Right cardiac atrium (tissue), 5 donors: ENCODE measurements around the gene PLOD3. TPM values are rescaled to one million over a fixed set of nuclear protein-coding genes. Genes with fewer than 3 reads are reported as not detected.

Experiments used
- ATAC-seq, 2 donors: fragments of 200-7000 bp; cut with Tn5 transposase; one replicate each; pipeline versions ENCODE4 v1.8.0 to v1.9.1; 2020; ENCODE audit warnings: moderate library complexity in 2 of 2, mild to moderate bottlenecking in 1 of 2
- DNase-seq, 3 donors: peaks; one replicate each; pipeline ENCODE4 v3.0.0-alpha.2; 2020
- H3K27ac ChIP-seq: one replicate; pipeline ENCODE4 v1.5.1; 2013; ENCODE audit warnings: mild to moderate bottlenecking, low read length, control low read depth, moderate library complexity
- H3K27me3 ChIP-seq: one replicate; pipeline ENCODE4 v1.6.1; 2013; ENCODE audit not compliant: control insufficient read depth, insufficient read depth
- H3K4me1 ChIP-seq: one replicate; pipeline ENCODE4 v1.6.1; 2013; ENCODE audit warnings: low read length; ENCODE audit not compliant: control insufficient read depth, insufficient read depth
- H3K4me3 ChIP-seq: one replicate; pipeline ENCODE4 v1.5.1; 2013; ENCODE audit warnings: low read length, control low read depth
- H3K9me3 ChIP-seq: one replicate; pipeline ENCODE4 v1.6.1; 2013; ENCODE audit warnings: low read length; ENCODE audit not compliant: control insufficient read depth
- WGBS: extraction: QIAGEN DNeasy Blood & Tissue Kit; methylation state at CpG from one replicate; pipeline ENCODE4 v1.1.7; 2013; 5-methylcytosine and 5-hydroxymethylcytosine counted together
- intact Hi-C, 4 donors: fragments of 100-400 bp; cut with DNase I; formaldehyde crosslinking; loops; one replicate each; pipeline versions ENCODE4 v1.11.0 to v1.14.0; 2022 to 2023
- polyA plus RNA-seq: library from polyadenylated mRNA; stranded (reverse); fragments of 200-250 nt; gene quantifications from one replicate; pipeline ENCODE4 v1.2.3, GENCODE V29; 2013
- total RNA-seq, 4 donors: library from RNA; stranded (reverse); fragmentation: NEBNext Ultra II Directional; extraction: Animal tissue kit (Norgen Biotek cat#: 25700); gene quantifications; one replicate each; pipeline ENCODE4 v1.2.1, GENCODE V29; 2021
- donor health status: healthy with polysubstance abuse.
- donor health status: DM: no; HTN: yes; CAD: no.
- donor health status: DM: no; HTN: no; CAD: no.
- donor health status: DM: no; HTN: yes; CAD: no; lungs with severe emphysema.
- donor health status: DM: yes; HTN: yes; CAD: no.

PLOD3 gene
- total and polyA plus RNA-seq, 5 donors = 31.2 to 52.8 (median 41.7) TPM

GRCh38 chr7:101198476-101198875 lies 18.9 kb downstream of the PLOD3 start:
- intact Hi-C loops = no loop called here
- WGBS = 61% methylated on average over 14 of the region's 14 CpGs
- Histone ChIP-seq H3K27me3 (no peaks in the 10 kb centered on the region), H3K4me3 (no peak overlapping the region), H3K4me1 (no peaks in the 10 kb centered on the region), H3K27ac (no peak overlapping the region), H3K9me3 (no peaks in the 10 kb centered on the region)
- ATAC-seq = no peak
- DNase-seq = no peak

- intact Hi-C loops = no loop called here
- WGBS = 67% methylated on average over 21 of the region's 21 CpGs
- DNase-seq = no peak
- Histone ChIP-seq H3K4me1 (no peaks in the 10 kb centered on the region), H3K4me3 (no peak overlapping the region), H3K9me3 (no peaks in the 10 kb centered on the region), H3K27ac (no peak overlapping the region), H3K27me3 (no peaks in the 10 kb centered on the region)
- ATAC-seq = no peak
These were observed 19.4 kb downstream of the PLOD3 start for GRCh38 chr7:101197991-101198390.

- DNase-seq (no peak), ATAC-seq (no peak)
- H3K4me3 ChIP-seq = no peak overlapping the region
- H3K27me3 ChIP-seq = no peaks in the 10 kb centered on the region
- intact Hi-C loops = no loop called here
- no peak overlapping the region for H3K27ac ChIP-seq
- H3K4me1 ChIP-seq = no peaks in the 10 kb centered on the region
- no peaks in the 10 kb centered on the region for H3K9me3 ChIP-seq
- 84% methylated on average over 17 of the region's 17 CpGs for WGBS
These were observed 21.5 kb downstream of the PLOD3 start for GRCh38 chr7:101195884-101196283.

- Histone ChIP-seq H3K4me3 (no peak overlapping the region), H3K9me3 (no peaks in the 10 kb centered on the region), H3K27me3 (no peaks in the 10 kb centered on the region), H3K4me1 (no peaks in the 10 kb centered on the region), H3K27ac (no peak overlapping the region)
- intact Hi-C loops = loop anchor here in 1 of 4 donors (5.0 kb wide), 1 partner anchor 42 kb away; no protein-coding TSS in a partner anchor
- ATAC-seq (no peak), DNase-seq (no peak)
- WGBS = 80% methylated on average over 8 of the region's 8 CpGs
These were observed 28.3 kb downstream of the PLOD3 start for GRCh38 chr7:101189109-101189508.

- H3K9me3 ChIP-seq = no peaks in the 10 kb centered on the region
- no peak overlapping the region for H3K4me3 ChIP-seq
- no peak for DNase-seq
- intact Hi-C loops = loop anchor here in 1 of 4 donors (5.0 kb wide), 1 partner anchor 40 kb away; no protein-coding TSS in a partner anchor
- H3K27me3 ChIP-seq = no peaks in the 10 kb centered on the region
- H3K4me1 ChIP-seq = no peaks in the 10 kb centered on the region
- WGBS = 81% methylated on average over 4 of the region's 4 CpGs
- no peak for ATAC-seq
- no peak overlapping the region for H3K27ac ChIP-seq
These were observed 30.4 kb downstream of the PLOD3 start for GRCh38 chr7:101186844-101187428.

- 58% methylated on average over 6 of the region's 6 CpGs for WGBS
- Histone ChIP-seq H3K27ac (no peak overlapping the region), H3K4me1 (no peaks in the 10 kb centered on the region), H3K27me3 (no peaks in the 10 kb centered on the region), H3K9me3 (no peaks in the 10 kb centered on the region), H3K4me3 (no peak overlapping the region)
- intact Hi-C loops = loop anchor here in 1 of 4 donors (5.0 kb wide), 1 partner anchor 39 kb away; no protein-coding TSS in a partner anchor
- ATAC-seq (no peak), DNase-seq (no peak)
These were observed 31.2 kb downstream of the PLOD3 start for GRCh38 chr7:101186194-101186593.

- 48% methylated on average over 5 of the region's 5 CpGs for WGBS
These were observed 32.0 kb downstream of the PLOD3 start for GRCh38 chr7:101185258-101185839.

GRCh38 chr7:101180130-101180755 lies 37.1 kb downstream of the PLOD3 start, which contains the start of gene NAT16:
Gene NAT16 (minus strand): TSS chr7:101180293. CDS start chr7:101174807, 5,486 bp downstream.
- H3K4me1 ChIP-seq = peaks cover 3% of the 10 kb centered on the region
- DNase-seq (no peak), ATAC-seq (no peak)
- WGBS = 3% methylated on average over 56 of the region's 56 CpGs
- H3K4me3 ChIP-seq = no peak within 1 kb of the TSS
- no peak within 1 kb of the TSS for H3K27ac ChIP-seq
- no peaks in the 10 kb centered on the region for H3K27me3 ChIP-seq
- intact Hi-C loops = no loop called here
- H3K9me3 ChIP-seq = no peaks in the 10 kb centered on the region

More at GRCh38 chr7:101185258-101185839, 32.0 kb downstream of the PLOD3 start:
- DNase-seq (no peak), ATAC-seq (no peak)
- H3K4me3 ChIP-seq = no peak overlapping the region
- no peaks in the 10 kb centered on the region for H3K27me3 ChIP-seq
- intact Hi-C loops = loop anchor here in 1 of 4 donors (5.0 kb wide), 1 partner anchor 38 kb away; no protein-coding TSS in a partner anchor
- H3K9me3 ChIP-seq = no peaks in the 10 kb centered on the region
- H3K27ac ChIP-seq = no peak overlapping the region
- H3K4me1 ChIP-seq = no peaks in the 10 kb centered on the region

- Histone ChIP-seq H3K4me1 (peaks cover 3% of the 10 kb centered on the region), H3K27me3 (no peaks in the 10 kb centered on the region), H3K4me3 (no peak overlapping the region), H3K27ac (no peak overlapping the region), H3K9me3 (no peaks in the 10 kb centered on the region)
- intact Hi-C loops = no loop called here
- 1% methylated on average over 27 of the region's 27 CpGs for WGBS
- ATAC-seq (no peak), DNase-seq (no peak)
These were observed 37.7 kb downstream of the PLOD3 start for GRCh38 chr7:101179713-101180112.

GRCh38 chr7:101179117-101179516 lies 38.3 kb downstream of the PLOD3 start:
- WGBS = 2% methylated on average over 20 of the region's 20 CpGs
- Histone ChIP-seq H3K27me3 (no peaks in the 10 kb centered on the region), H3K9me3 (no peaks in the 10 kb centered on the region), H3K4me3 (no peak overlapping the region), H3K4me1 (peaks cover 3% of the 10 kb centered on the region), H3K27ac (no peak overlapping the region)
- DNase-seq (no peak), ATAC-seq (no peak)
- intact Hi-C loops = no loop called here

GRCh38 chr7:101177644-101178043 lies 39.7 kb downstream of the PLOD3 start:
- no peak overlapping the region for H3K27ac ChIP-seq
- no peaks in the 10 kb centered on the region for H3K9me3 ChIP-seq
- ATAC-seq (no peak), DNase-seq (no peak)
- H3K4me1 ChIP-seq = peaks cover 3% of the 10 kb centered on the region
- WGBS = 54% methylated on average over 2 of the region's 2 CpGs
- intact Hi-C loops = no loop called here
- H3K27me3 ChIP-seq = no peaks in the 10 kb centered on the region
- no peak overlapping the region for H3K4me3 ChIP-seq
